ENCODE measurements around the gene DRP2. TPM values are rescaled to one million over a fixed set of nuclear protein-coding genes. Genes with fewer than 3 reads are reported as not detected.

The DRP2 gene
- total and polyA plus RNA-seq, 7 experiments from 2014 or later = 0.08 to 0.58 TPM; not detected in 5

- Mint-ChIP-seq H3K9me3 (peaks cover 0 to 3% (median 0%) of the 10 kb centered on the region in 11 donors), H3K27me3 (peaks cover 0 to 4% (median 0%) of the 10 kb centered on the region in 5 donors), H3K27ac (no peak overlapping the region), H3K36me3 (no peaks in the 10 kb centered on the region), H3K4me3 (no peak overlapping the region), H3K4me1 (no peaks in the 10 kb centered on the region)
- Histone ChIP-seq H3K9me3 (ENCODE audit: control insufficient read depth in 2 of 3, low read length in 3 of 3) (no peaks in the 10 kb centered on the region), H3K4me3 (ENCODE audit: low read length) (no peak overlapping the region), H3K27me3 (ENCODE audit: control insufficient read depth in 2 of 2, insufficient read depth in 2 of 2, low read length in 2 of 2) (no peaks in the 10 kb centered on the region), H3K27ac (ENCODE audit: low read depth, low read length) (no peak overlapping the region), H3K4me1 (ENCODE audit: control insufficient read depth in 2 of 2, insufficient read depth in 2 of 2, low read length in 2 of 2) (no peaks in the 10 kb centered on the region), H3K36me3 (ENCODE audit: control insufficient read depth in 2 of 3, insufficient read depth in 3 of 3, low read length in 3 of 3) (no peaks in the 10 kb centered on the region)
- CTCF ChIA-PET = no interaction called here
- POLR2A ChIA-PET = no interaction called here
- intact Hi-C loops (cut with micrococcal nuclease) = no loop called here
- DNase-seq (no peak), ATAC-seq (no peak)
Observed at GRCh38 chrX:101303790-101304189, 84.2 kb downstream of the DRP2 start.

Other genes with a start within 250 kb of the DRP2 start
- gene TRMT2B, start 167.7 kb upstream of the DRP2 start, total RNA-seq = 10 to 100 TPM; 25.5 to 51.1 (median 41.4) TPM
- 10 to 100 TPM; 43.5 to 55.1 TPM for gene TRMT2B, start 167.7 kb upstream of the DRP2 start, polyA plus RNA-seq
- not detected for gene TMEM35A, start 140.9 kb upstream of the DRP2 start, total RNA-seq
- under 1 TPM in 1 of 2 donors, not detected in 1; 0.15 TPM for gene TMEM35A, start 140.9 kb upstream of the DRP2 start, polyA plus RNA-seq
- 10 to 100 TPM in 1 of 5 experiments, 1 to 10 TPM in 1, under 1 TPM in 3; 0.24 to 18.4 (median 0.88) TPM for gene CENPI, start 121.6 kb upstream of the DRP2 start, total RNA-seq
- gene CENPI, start 121.6 kb upstream of the DRP2 start, polyA plus RNA-seq = under 1 TPM in 1 of 2 donors, not detected in 1; 0.14 TPM
- under 1 TPM in 1 of 5 experiments, not detected in 4; 0.15 TPM for gene TAF7L, start 71.5 kb downstream of the DRP2 start, total RNA-seq
- gene TAF7L, start 71.5 kb downstream of the DRP2 start, polyA plus RNA-seq = not detected
- 10 to 100 TPM in 3 of 5 experiments, 1 to 10 TPM in 2; 6.7 to 13.6 (median 12.2) TPM for gene TIMM8A, start 129.0 kb downstream of the DRP2 start, total RNA-seq
- 10 to 100 TPM in 1 of 2 donors, 1 to 10 TPM in 1; 8.5 to 10.6 TPM for gene TIMM8A, start 129.0 kb downstream of the DRP2 start, polyA plus RNA-seq
- gene BTK, start 166.4 kb downstream of the DRP2 start, total RNA-seq = 10 to 100 TPM in 1 of 5 experiments, 1 to 10 TPM in 3, not detected in 1; 1.5 to 52.1 (median 3.9) TPM
- gene BTK, start 166.4 kb downstream of the DRP2 start, polyA plus RNA-seq = under 1 TPM; 0.06 to 0.14 TPM
- gene RPL36A, start 171.2 kb downstream of the DRP2 start, total RNA-seq = 100 to 1,000 TPM; 113 to 342 (median 282) TPM
- 1,000 to 10,000 TPM; 2,157 to 2,919 TPM for gene RPL36A, start 171.2 kb downstream of the DRP2 start, polyA plus RNA-seq
- gene GLA, start 188.1 kb downstream of the DRP2 start, total RNA-seq = 10 to 100 TPM; 12.5 to 40.1 (median 27.1) TPM
- 10 to 100 TPM; 10.9 to 11.2 TPM for gene GLA, start 188.1 kb downstream of the DRP2 start, polyA plus RNA-seq
- gene HNRNPH2, start 188.4 kb downstream of the DRP2 start, total RNA-seq = 10 to 100 TPM; 32.1 to 46.3 (median 41.5) TPM
- 100 to 1,000 TPM in 1 of 2 donors, 10 to 100 TPM in 1; 96.3 to 103 TPM for gene HNRNPH2, start 188.4 kb downstream of the DRP2 start, polyA plus RNA-seq